ENCODE measurements around the gene STAM.
A peak's percentile ranks its signal among the peaks of the same experiment; 100 is the strongest.

STAM gene

GRCh38 chr10:17643339-17643754 lies 604 bp upstream of the STAM start (continued):
- TF ChIP-seq KLF9 (tag by site-specific recombination; IDR thresholded peaks at IDR 0.05; ENCODE audit: low read depth) (0 out of 2 replicates have a peak, but pooled peaks have one; percentile 54), GFI1B (tag by site-specific recombination; IDR thresholded peaks at IDR 0.05) (no peak), INSM2 (tag by site-specific recombination; IDR thresholded peaks at IDR 0.05) (no peak), ZNF335 (tag by site-specific recombination; conservative IDR thresholded peaks at IDR 0.05) (no peak), ZNF510 (tag by site-specific recombination; IDR thresholded peaks at IDR 0.05; ENCODE audit: insufficient replicate concordance) (no peak), KLF17 (tag by site-specific recombination; IDR thresholded peaks at IDR 0.05) (peak; percentile 68; the same call in 1 of the 2 replicates), ZBTB48 (tag by site-specific recombination; IDR thresholded peaks at IDR 0.05) (0 out of 2 replicates have a peak, but pooled peaks have one; percentile 41), ZBTB8A (tag by site-specific recombination; IDR thresholded peaks at IDR 0.05) (peak; percentile 95), ZNF18 (tag by site-specific recombination; IDR thresholded peaks at IDR 0.05) (no peak)

GRCh38 chr10:17644485-17644943 lies 563 bp downstream of the STAM start:
- Histone ChIP-seq H3K9me3 (ENCODE audit: control insufficient read depth, insufficient read depth, low read depth, low read length) (no peaks in the 10 kb centered on the region), H3K4me1 (ENCODE audit: control insufficient read depth, insufficient read depth, low read length) (0 out of 2 replicates have a peak, but pooled peaks cover 3% of the 10 kb centered on the region), H3K36me3 (ENCODE audit: control insufficient read depth in 2 of 2, insufficient read depth in 1 of 2, low read length in 2 of 2) (peaks cover 0 to 11% of the 10 kb centered on the region in 2 experiments; a peak in 2 of 3 replicates), H3K27ac (ENCODE audit: extremely low read depth, low read depth, low read length) (peak overlapping the region; percentile 95), H3K4me3 (ENCODE audit: low read depth, low read length) (peak overlapping the region; percentile 86)
- CTCF ChIA-PET = interaction anchor here (0.6 to 1.2 kb wide), 4 partner anchors 10 to 211 kb away, joined by 3 read pairs; no protein-coding TSS in a partner anchor
- TF ChIP-seq ZNF341 (tag by site-specific recombination; IDR thresholded peaks at IDR 0.05; ENCODE audit: low read depth) (peak; percentile 88), SP2 (tag by site-specific recombination; IDR thresholded peaks at IDR 0.05) (no peak)
- POLR2A ChIA-PET = interaction anchor here (1.0 to 2.6 kb wide), 9 partner anchors 9 to 39 kb away, joined by 3 to 47 read pairs (median 6); partner anchors contain the start of gene HACD1

- peaks cover 0 to 11% of the 10 kb centered on the region in 2 experiments; a peak in 2 of 3 replicates for H3K36me3 ChIP-seq (ENCODE audit: control insufficient read depth in 2 of 2, insufficient read depth in 1 of 2, low read length in 2 of 2)
- H3K4me1 ChIP-seq (ENCODE audit: control insufficient read depth, insufficient read depth, low read length) = 0 out of 2 replicates have a peak, but pooled peaks cover 3% of the 10 kb centered on the region
- peak overlapping the region; percentile 17; the same call in 1 of the 2 replicates for H3K4me3 ChIP-seq (ENCODE audit: low read depth, low read length)
- ChIA-PET CTCF (interaction anchor here (0.6 to 0.7 kb wide), 2 partner anchors 49 to 576 kb away, joined by 3 read pairs; no protein-coding TSS in a partner anchor), POLR2A (no interaction called here)
- H3K9me3 ChIP-seq (ENCODE audit: control insufficient read depth, insufficient read depth, low read depth, low read length) = no peaks in the 10 kb centered on the region
- H3K27ac ChIP-seq (ENCODE audit: extremely low read depth, low read depth, low read length) = no peak overlapping the region
- TF ChIP-seq ZNF600 (tag by site-specific recombination; IDR thresholded peaks at IDR 0.05) (no peak), GLIS2 (tag by site-specific recombination; IDR thresholded peaks at IDR 0.05) (no peak), MZF1 (tag by site-specific recombination; IDR thresholded peaks at IDR 0.05; ENCODE audit: borderline replicate concordance) (no peak), ZNF214 (tag by site-specific recombination; IDR thresholded peaks at IDR 0.05; ENCODE audit: borderline replicate concordance) (no peak), PRDM4 (tag by site-specific recombination; IDR thresholded peaks at IDR 0.05) (no peak), ZNF549 (tag by site-specific recombination; IDR thresholded peaks at IDR 0.05) (no peak), SCRT2 (tag by site-specific recombination; IDR thresholded peaks at IDR 0.05) (peak; percentile 65; the same call in 1 of the 2 replicates), KLF10 (tag by site-specific recombination; IDR thresholded peaks at IDR 0.05) (no peak)
These were observed 1.8 kb downstream of the STAM start for GRCh38 chr10:17645621-17646345.
